ENCODE data around the gene BCAS3.

The BCAS3 gene

DNA sequence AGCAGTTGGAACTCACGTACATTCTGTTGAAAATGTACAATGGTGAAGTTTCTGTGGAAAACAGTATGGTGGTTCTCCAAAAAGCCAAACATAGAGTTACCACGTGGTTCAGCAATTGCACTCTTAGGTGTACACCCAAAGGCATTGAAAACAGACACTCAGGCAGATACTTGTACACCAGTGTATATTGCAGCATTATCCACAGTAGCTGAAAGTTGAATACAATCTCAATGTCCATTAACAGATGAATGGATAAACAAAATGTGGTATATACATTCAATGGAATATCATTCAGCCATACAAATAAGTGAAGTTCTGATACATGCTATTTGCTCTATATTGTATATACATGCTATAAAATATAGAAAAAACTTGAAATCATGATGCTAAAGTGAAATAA, 745.2 kb downstream of the BCAS3 start:
- H3K79me2 ChIP-seq (ENCODE audit: insufficient read depth, low read length) = no peaks in the 10 kb centered on the region
- H3F3A ChIP-seq (ENCODE audit: insufficient read depth, low read length) = no peaks in the 10 kb centered on the region
- H3K4me1 ChIP-seq (ENCODE audit: insufficient read depth, low read length, severe bottlenecking) = no peaks in the 10 kb centered on the region
- H3K27ac ChIP-seq (ENCODE audit: low read depth, low read length, poor library complexity, severe bottlenecking) = no peak overlapping the region
- H3K27me3 ChIP-seq (ENCODE audit: insufficient read depth, low read length) = 0 out of 2 replicates have a peak, but pooled peaks cover 5% of the 10 kb centered on the region
- H3K9me2 ChIP-seq (ENCODE audit: low read depth, low read length) = no peaks in the 10 kb centered on the region
- H3K36me3 ChIP-seq (ENCODE audit: insufficient read depth, low read length) = no peaks in the 10 kb centered on the region
- no peak overlapping the region for H3K9ac ChIP-seq (ENCODE audit: low read length)
- H3K9me3 ChIP-seq (ENCODE audit: low read length) = no peaks in the 10 kb centered on the region
- H3K4me2 ChIP-seq (ENCODE audit: low read length) = no peak overlapping the region
- H4K20me1 ChIP-seq (ENCODE audit: insufficient read depth, low read length) = no peaks in the 10 kb centered on the region
- no peak overlapping the region for H2AFZ ChIP-seq (ENCODE audit: low read length)
- no peak for TF ChIP-seq EZH2 (IDR thresholded peaks at IDR 0.05; ENCODE audit: borderline replicate concordance, low read length)
- TF ChIP-seq, protein P1, sequence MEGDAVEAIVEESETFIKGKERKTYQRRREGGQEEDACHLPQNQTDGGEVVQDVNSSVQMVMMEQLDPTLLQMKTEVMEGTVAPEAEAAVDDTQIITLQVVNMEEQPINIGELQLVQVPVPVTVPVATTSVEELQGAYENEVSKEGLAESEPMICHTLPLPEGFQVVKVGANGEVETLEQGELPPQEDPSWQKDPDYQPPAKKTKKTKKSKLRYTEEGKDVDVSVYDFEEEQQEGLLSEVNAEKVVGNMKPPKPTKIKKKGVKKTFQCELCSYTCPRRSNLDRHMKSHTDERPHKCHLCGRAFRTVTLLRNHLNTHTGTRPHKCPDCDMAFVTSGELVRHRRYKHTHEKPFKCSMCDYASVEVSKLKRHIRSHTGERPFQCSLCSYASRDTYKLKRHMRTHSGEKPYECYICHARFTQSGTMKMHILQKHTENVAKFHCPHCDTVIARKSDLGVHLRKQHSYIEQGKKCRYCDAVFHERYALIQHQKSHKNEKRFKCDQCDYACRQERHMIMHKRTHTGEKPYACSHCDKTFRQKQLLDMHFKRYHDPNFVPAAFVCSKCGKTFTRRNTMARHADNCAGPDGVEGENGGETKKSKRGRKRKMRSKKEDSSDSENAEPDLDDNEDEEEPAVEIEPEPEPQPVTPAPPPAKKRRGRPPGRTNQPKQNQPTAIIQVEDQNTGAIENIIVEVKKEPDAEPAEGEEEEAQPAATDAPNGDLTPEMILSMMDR (IDR thresholded peaks at IDR 0.05; ENCODE audit: low read length) = no peak
- H3K4me3 ChIP-seq (ENCODE audit: low read depth, low read length, poor library complexity, severe bottlenecking) = no peak overlapping the region

DNA sequence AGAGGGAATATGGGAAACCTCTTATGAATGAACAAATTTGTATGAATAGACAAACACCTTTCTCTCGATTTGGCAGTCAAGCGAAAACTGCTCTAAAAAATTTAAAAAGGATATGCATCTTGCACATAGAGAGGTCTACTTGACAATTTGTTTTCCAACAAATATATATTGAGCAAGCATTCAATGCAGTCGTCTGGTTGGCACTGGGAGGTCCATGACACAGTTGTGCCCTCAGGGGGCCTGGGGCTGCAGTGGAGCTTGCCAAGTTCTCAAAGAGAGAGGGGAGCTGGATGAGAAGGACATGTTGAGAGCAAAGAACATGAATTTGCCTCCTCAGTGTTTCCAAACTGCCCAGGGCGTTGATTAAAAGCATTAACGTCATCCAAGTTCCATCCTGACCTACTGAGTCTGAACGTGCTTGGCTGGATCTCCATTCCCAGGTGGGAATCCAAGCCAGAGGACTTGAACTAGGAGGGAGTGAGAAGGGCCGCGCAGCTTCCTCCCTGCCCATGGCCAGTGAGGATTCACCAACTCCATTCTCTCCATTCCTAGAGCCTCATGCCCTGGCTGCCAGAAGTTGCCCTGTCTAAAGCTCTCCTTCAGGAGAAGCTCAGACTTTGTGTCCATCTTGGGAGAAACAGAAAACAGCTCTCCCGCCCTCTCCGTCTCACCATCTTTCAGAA, 746.5 kb downstream of the BCAS3 start:
- Histone ChIP-seq H3K4me1 (ENCODE audit: insufficient read depth, low read length, severe bottlenecking) (no peaks in the 10 kb centered on the region), H3K4me2 (ENCODE audit: low read length) (no peak overlapping the region), H3K4me3 (ENCODE audit: low read depth, low read length, poor library complexity, severe bottlenecking) (no peak overlapping the region), H3K9ac (ENCODE audit: low read length) (no peak overlapping the region), H3K9me3 (ENCODE audit: low read length) (no peaks in the 10 kb centered on the region), H3F3A (ENCODE audit: insufficient read depth, low read length) (no peaks in the 10 kb centered on the region), H3K27ac (ENCODE audit: low read depth, low read length, poor library complexity, severe bottlenecking) (no peak overlapping the region), H2AFZ (ENCODE audit: low read length) (no peak overlapping the region), H3K9me2 (ENCODE audit: low read depth, low read length) (no peaks in the 10 kb centered on the region), H3K36me3 (ENCODE audit: insufficient read depth, low read length) (no peaks in the 10 kb centered on the region), H4K20me1 (ENCODE audit: insufficient read depth, low read length) (no peaks in the 10 kb centered on the region), H3K79me2 (ENCODE audit: insufficient read depth, low read length) (no peaks in the 10 kb centered on the region), H3K27me3 (ENCODE audit: insufficient read depth, low read length) (0 out of 2 replicates have a peak, but pooled peaks cover 5% of the 10 kb centered on the region)
- TF ChIP-seq, protein P1 (IDR thresholded peaks at IDR 0.05; ENCODE audit: low read length) = no peak
- no peak for TF ChIP-seq EZH2 (IDR thresholded peaks at IDR 0.05; ENCODE audit: borderline replicate concordance, low read length)

DNA sequence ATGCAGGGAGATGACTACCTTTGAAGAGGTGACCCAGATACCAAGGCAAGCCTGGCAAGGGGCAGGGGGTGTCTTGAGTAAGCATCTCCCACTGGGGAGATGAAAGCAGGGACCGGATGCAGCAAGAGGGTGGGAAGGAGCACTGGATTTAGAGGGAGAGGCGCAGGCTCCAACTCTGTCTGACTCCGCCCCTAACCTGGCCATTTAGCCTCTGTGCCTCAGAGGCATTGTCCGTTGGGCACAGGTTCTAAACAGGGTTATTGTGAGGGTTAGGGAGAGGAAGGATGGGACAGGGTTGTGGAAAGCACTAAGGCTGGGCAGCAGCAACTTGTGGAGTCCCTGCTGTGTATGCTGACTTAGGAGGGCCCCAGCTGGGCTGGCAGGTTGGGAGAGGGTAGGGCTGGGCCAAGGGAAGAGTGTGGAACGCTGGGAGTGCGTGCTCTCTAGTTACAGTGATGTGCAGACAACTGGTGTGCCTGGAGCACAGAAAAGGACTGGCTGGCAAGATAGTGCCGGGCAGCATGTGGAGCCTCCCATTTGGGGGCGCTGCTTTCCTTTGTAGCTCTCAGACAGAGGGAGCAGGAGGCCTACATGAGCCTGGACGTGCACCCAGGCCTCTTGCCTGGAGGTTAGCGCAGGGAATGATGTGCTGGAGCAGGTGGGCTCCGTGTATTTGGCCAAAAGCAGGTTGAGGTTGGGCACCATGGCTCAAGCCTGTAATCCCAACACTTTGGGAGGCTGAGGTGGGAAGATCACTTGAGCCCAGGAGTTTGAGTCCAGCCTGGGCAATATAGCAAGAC, 748.2 kb downstream of the BCAS3 start:
- Histone ChIP-seq H3K9me3 (ENCODE audit: low read length) (no peaks in the 10 kb centered on the region), H3K79me2 (ENCODE audit: insufficient read depth, low read length) (no peaks in the 10 kb centered on the region)
- TF ChIP-seq, protein P1 (IDR thresholded peaks at IDR 0.05; ENCODE audit: low read length) = peak; percentile 28; the same call in 1 of the 2 replicates
- no peak for TF ChIP-seq EZH2 (IDR thresholded peaks at IDR 0.05; ENCODE audit: borderline replicate concordance, low read length)

More for the DNA sequence above, 748.2 kb downstream of the BCAS3 start:
- Histone ChIP-seq H3F3A (ENCODE audit: insufficient read depth, low read length) (no peaks in the 10 kb centered on the region), H3K36me3 (ENCODE audit: insufficient read depth, low read length) (no peaks in the 10 kb centered on the region), H3K9me2 (ENCODE audit: low read depth, low read length) (no peaks in the 10 kb centered on the region), H3K27me3 (ENCODE audit: insufficient read depth, low read length) (0 out of 2 replicates have a peak, but pooled peaks cover 5% of the 10 kb centered on the region), H2AFZ (ENCODE audit: low read length) (no peak overlapping the region), H3K4me2 (ENCODE audit: low read length) (no peak overlapping the region), H3K4me1 (ENCODE audit: insufficient read depth, low read length, severe bottlenecking) (no peaks in the 10 kb centered on the region), H3K27ac (ENCODE audit: low read depth, low read length, poor library complexity, severe bottlenecking) (no peak overlapping the region), H3K9ac (ENCODE audit: low read length) (no peak overlapping the region), H3K4me3 (ENCODE audit: low read depth, low read length, poor library complexity, severe bottlenecking) (no peak overlapping the region), H4K20me1 (ENCODE audit: insufficient read depth, low read length) (no peaks in the 10 kb centered on the region)

Measured in OCI-LY1 (cell line).